Panc1 (cell line): ENCODE measurements around the gene TNS2. TPM values are rescaled to one million over a fixed set of nuclear protein-coding genes. Genes with fewer than 3 reads are reported as not detected.

Experiments used
- ATAC-seq: fragments of 200-7000 bp; cut with Tn5 transposase; 2 replicates; pipeline ENCODE4 v1.9.1; 2020; ENCODE audit warnings: mild to moderate bottlenecking, moderate library complexity
- BruUV-seq: library from RNA; stranded (reverse); fragments of 400-500 nt; replicated peaks from 2 replicates; lab custom pipeline; 2021; lab: Mats Ljungman, UMichigan
- CTCF ChIA-PET: fragments of 300-600 bp; sonication (Branson Sonifier 250); formaldehyde crosslinking; loops from one replicate; lab custom pipeline; 2022; ENCODE audit warnings: antibody characterized with exemption; lab: Charles Lee
- POLR2A ChIA-PET: fragments of 300-600 bp; sonication (Branson Sonifier 250); formaldehyde crosslinking; loops from one replicate; lab custom pipeline; 2022; ENCODE audit warnings: antibody characterized with exemption; lab: Charles Lee
- DNase-seq: peaks from one replicate; pipeline ENCODE4 v3.0.0-alpha.2; 2010; ENCODE audit warnings: low read depth, low spot score
- H3K27ac ChIP-seq: 2 replicates; pipeline ENCODE4 v1.5.1; 2011; ENCODE audit warnings: mild to moderate bottlenecking, low read length, inconsistent platforms
- H3K27me3 ChIP-seq: fragments of 200-500 bp; sonication (Bioruptor generic); 2 replicates; pipeline ENCODE4 v1.6.0; 2014; ENCODE audit warnings: low read length, inconsistent platforms; ENCODE audit not compliant: control insufficient read depth, insufficient read depth
- H3K36me3 ChIP-seq: fragments of 200-500 bp; sonication (Bioruptor generic); 2 replicates; pipeline ENCODE4 v1.5.1; 2014; ENCODE audit warnings: inconsistent platforms, mild to moderate bottlenecking, low read length, moderate library complexity; ENCODE audit not compliant: control insufficient read depth, insufficient read depth
- H3K4me1 ChIP-seq: 2 replicates; pipeline ENCODE4 v1.5.1; 2011; ENCODE audit warnings: inconsistent platforms, mild to moderate bottlenecking, low read length, moderate library complexity; ENCODE audit not compliant: control insufficient read depth, insufficient read depth
- H3K4me3 ChIP-seq, 2 experiments: 2 replicates each; pipeline ENCODE4 v1.5.1; 2011 to 2012; ENCODE audit warnings: low read depth in 2 of 2, low read length in 2 of 2, mild to moderate bottlenecking in 2 of 2, inconsistent platforms in 1 of 2, moderate library complexity in 1 of 2
- H3K9me3 ChIP-seq: fragments of 200-500 bp; sonication (Bioruptor generic); 2 replicates; pipeline ENCODE4 v1.5.1; 2014; ENCODE audit warnings: low read depth, mild to moderate bottlenecking, inconsistent platforms, low read length, moderate library complexity; ENCODE audit not compliant: control insufficient read depth, insufficient read depth
- CTCF ChIP-seq: fragments of 450-650 bp; IDR thresholded peaks from 2 replicates; pipeline ENCODE4 v1.5.1; 2017; ENCODE audit warnings: mild to moderate bottlenecking
- POLR2AphosphoS5 ChIP-seq: IDR thresholded peaks from 2 replicates; pipeline ENCODE4 v1.6.1; 2012; ENCODE audit warnings: mild to moderate bottlenecking, low read depth, low read length, moderate library complexity
- SIN3A ChIP-seq: IDR thresholded peaks from 2 replicates; pipeline ENCODE4 v1.6.1; 2012; ENCODE audit warnings: low read depth, mild to moderate bottlenecking, low read length, moderate library complexity, borderline replicate concordance; ENCODE audit not compliant: insufficient read depth
- TCF7L2 ChIP-seq: IDR thresholded peaks from 2 replicates; pipeline ENCODE4 v1.6.1; 2011; ENCODE audit warnings: mild to moderate bottlenecking, low read depth, low read length, inconsistent platforms
- in situ Hi-C: cut with HindIII; loops from 2 replicates; pipeline ENCODE4 v1.10.0; 2016; ENCODE audit warnings: low sequenced_read_pairs, low pct_unique_long_range_greater_than_20kb
- intact Hi-C: fragments of 100-400 bp; cut with micrococcal nuclease; formaldehyde crosslinking; loops from one replicate; pipeline ENCODE4 v1.10.0; 2022; ENCODE audit not compliant: unreplicated experiment
- microRNA-seq: library from miRNA; unstranded; fragments of <30 nt; microRNA quantifications from one replicate; pipeline ENCODE4 v1.1.0, GENCODE V29; 2020; ENCODE audit not compliant: unreplicated experiment
- total RNA-seq: library from RNA; stranded (reverse); gene quantifications from one replicate; pipeline ENCODE4 v1.2.1, GENCODE V29; 2021; ENCODE audit not compliant: unreplicated experiment
- TF ChIP-seq, protein P1 (sequence below), 2 experiments: IDR thresholded peaks; 2 replicates each; pipeline ENCODE4 v1.6.1; 2011 to 2012; ENCODE audit warnings: low read depth in 2 of 2, control low read depth in 1 of 2, low read length in 1 of 2, mild to moderate bottlenecking in 1 of 2, moderate library complexity in 1 of 2; ENCODE audit not compliant: insufficient read depth in 1 of 2

TNS2 gene
- total RNA-seq, 1 experiment from 2014 or later: 48.1 TPM

GRCh38 chr12:53113136-53113705 lies 63.4 kb downstream of the TNS2 start:
- DNase-seq (no peak), ATAC-seq (no peak)
- H3K9me3 ChIP-seq: peaks cover 3% of the 10 kb centered on the region; the same call in 1 of the 2 replicates
- in situ Hi-C loops: no loop called here
- no TSS peak for BruUV-seq
- intact Hi-C loops: no loop called here
- ChIA-PET CTCF (no interaction called here), POLR2A (no interaction called here)
- H3K36me3 ChIP-seq: no peaks in the 10 kb centered on the region
- no peak overlapping the region for H3K27ac ChIP-seq
- H3K27me3 ChIP-seq: no peaks in the 10 kb centered on the region
- TF ChIP-seq POLR2AphosphoS5 (no peak), SIN3A (no peak), CTCF (no peak), TCF7L2 (no peak)
- TF ChIP-seq, protein P1, sequence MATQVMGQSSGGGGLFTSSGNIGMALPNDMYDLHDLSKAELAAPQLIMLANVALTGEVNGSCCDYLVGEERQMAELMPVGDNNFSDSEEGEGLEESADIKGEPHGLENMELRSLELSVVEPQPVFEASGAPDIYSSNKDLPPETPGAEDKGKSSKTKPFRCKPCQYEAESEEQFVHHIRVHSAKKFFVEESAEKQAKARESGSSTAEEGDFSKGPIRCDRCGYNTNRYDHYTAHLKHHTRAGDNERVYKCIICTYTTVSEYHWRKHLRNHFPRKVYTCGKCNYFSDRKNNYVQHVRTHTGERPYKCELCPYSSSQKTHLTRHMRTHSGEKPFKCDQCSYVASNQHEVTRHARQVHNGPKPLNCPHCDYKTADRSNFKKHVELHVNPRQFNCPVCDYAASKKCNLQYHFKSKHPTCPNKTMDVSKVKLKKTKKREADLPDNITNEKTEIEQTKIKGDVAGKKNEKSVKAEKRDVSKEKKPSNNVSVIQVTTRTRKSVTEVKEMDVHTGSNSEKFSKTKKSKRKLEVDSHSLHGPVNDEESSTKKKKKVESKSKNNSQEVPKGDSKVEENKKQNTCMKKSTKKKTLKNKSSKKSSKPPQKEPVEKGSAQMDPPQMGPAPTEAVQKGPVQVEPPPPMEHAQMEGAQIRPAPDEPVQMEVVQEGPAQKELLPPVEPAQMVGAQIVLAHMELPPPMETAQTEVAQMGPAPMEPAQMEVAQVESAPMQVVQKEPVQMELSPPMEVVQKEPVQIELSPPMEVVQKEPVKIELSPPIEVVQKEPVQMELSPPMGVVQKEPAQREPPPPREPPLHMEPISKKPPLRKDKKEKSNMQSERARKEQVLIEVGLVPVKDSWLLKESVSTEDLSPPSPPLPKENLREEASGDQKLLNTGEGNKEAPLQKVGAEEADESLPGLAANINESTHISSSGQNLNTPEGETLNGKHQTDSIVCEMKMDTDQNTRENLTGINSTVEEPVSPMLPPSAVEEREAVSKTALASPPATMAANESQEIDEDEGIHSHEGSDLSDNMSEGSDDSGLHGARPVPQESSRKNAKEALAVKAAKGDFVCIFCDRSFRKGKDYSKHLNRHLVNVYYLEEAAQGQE (IDR thresholded peaks at IDR 0.05; ENCODE audit: insufficient read depth in 1 of 2, low read depth in 2 of 2, low read length in 1 of 2): no peak
- no peaks in the 10 kb centered on the region for H3K4me1 ChIP-seq
- no peak overlapping the region for H3K4me3 ChIP-seq

GRCh38 chr12:53113951-53114350 lies 64.1 kb downstream of the TNS2 start:
- intact Hi-C loops (no loop called here), in situ Hi-C loops (no loop called here)
- POLR2A ChIA-PET: no interaction called here
- Histone ChIP-seq H3K4me1 (no peaks in the 10 kb centered on the region), H3K27me3 (no peaks in the 10 kb centered on the region), H3K27ac (no peak overlapping the region), H3K4me3 (no peak overlapping the region), H3K36me3 (no peaks in the 10 kb centered on the region), H3K9me3 (peaks cover 3% of the 10 kb centered on the region; the same call in 1 of the 2 replicates)
- BruUV-seq: no TSS peak
- CTCF ChIA-PET: no interaction called here
- DNase-seq: no peak
- TF ChIP-seq POLR2AphosphoS5: no peak
- no peak for ATAC-seq

Small RNAs within 50 kb of the gene (microRNA-seq; reads per million reads assigned to microRNA genes)
- gene MIR6757: not detected

Other genes starting within 250 kb of the TNS2 start
- 0.15 TPM for gene KRT4, start 235.9 kb upstream of the TNS2 start, total RNA-seq
- not detected for gene KRT79, start 215.8 kb upstream of the TNS2 start, total RNA-seq
- not detected for gene KRT78, start 201.1 kb upstream of the TNS2 start, total RNA-seq
- 6,125 TPM for gene KRT8, start 145.0 kb upstream of the TNS2 start, total RNA-seq
- gene KRT18, start 100.9 kb upstream of the TNS2 start, total RNA-seq: 4,079 TPM
- gene EIF4B, start 43.6 kb upstream of the TNS2 start, total RNA-seq: 351 TPM
- gene SPRYD3, start 29.3 kb downstream of the TNS2 start, total RNA-seq: 25.0 TPM
- 4.7 TPM for gene IGFBP6, start 47.6 kb downstream of the TNS2 start, total RNA-seq
- gene SOAT2, start 53.4 kb downstream of the TNS2 start, total RNA-seq: not detected
- 46.8 TPM for gene ZNF740, start 130.7 kb downstream of the TNS2 start, total RNA-seq
- 15.4 TPM for gene CSAD, start 130.9 kb downstream of the TNS2 start, total RNA-seq
- 0.98 TPM for gene ITGB7, start 157.2 kb downstream of the TNS2 start, total RNA-seq
- gene RARG, start 182.1 kb downstream of the TNS2 start, total RNA-seq: 41.2 TPM
- gene ESPL1, start 218.2 kb downstream of the TNS2 start, total RNA-seq: 54.6 TPM
- 340 TPM for gene PFDN5, start 245.5 kb downstream of the TNS2 start, total RNA-seq
- gene MYG1, start 249.6 kb downstream of the TNS2 start, total RNA-seq: 77.4 TPM